Thyroid gland (tissue), 4 donors: ENCODE results near the gene SETBP1. TPM values are rescaled to one million over a fixed set of nuclear protein-coding genes. Genes with fewer than 3 reads are reported as not detected.

ENCODE experiments used
- DNase-seq, 2 donors: peaks; one replicate each; pipeline ENCODE4 v3.0.0-alpha.2; 2019
- H3K27ac ChIP-seq, 3 donors: fragments of 200-600 bp; sonication (generic); 1 replicate in 2 of 3; 2 replicates in 1 of 3; pipeline ENCODE4 v1.5.1; 2016 to 2019; ENCODE audit warnings: mild to moderate bottlenecking in 1 of 3, moderate library complexity in 1 of 3
- H3K27me3 ChIP-seq: fragments of 200-600 bp; sonication (generic); one replicate; pipeline ENCODE4 v1.5.1; 2019
- H3K36me3 ChIP-seq, 2 donors: fragments of 200-600 bp; sonication (generic); one replicate each; pipeline ENCODE4 v1.5.1; 2016 to 2019
- H3K4me1 ChIP-seq, 2 donors: fragments of 200-600 bp; sonication (generic); one replicate each; pipeline ENCODE4 v1.5.1; 2017 to 2019
- H3K4me3 ChIP-seq, 3 donors: fragments of 200-600 bp; sonication (generic); replicated peaks in 1 of 3; 1 replicate in 2 of 3; 2 replicates in 1 of 3; pipeline ENCODE4 v1.5.1; 2016; ENCODE audit warnings: mild to moderate bottlenecking in 1 of 3
- H3K9me3 ChIP-seq: fragments of 200-600 bp; sonication (generic); one replicate; pipeline ENCODE4 v1.5.1; 2017
- POLR2A ChIP-seq, 2 donors: fragments of 450-650 bp; IDR thresholded peaks; one replicate each; pipeline ENCODE4 v1.6.1; 2017; ENCODE audit warnings: antibody characterized with exemption in 2 of 2, mild to moderate bottlenecking in 2 of 2, moderate library complexity in 1 of 2
- WGBS, 2 donors: methylation state at CpG; one replicate each; pipeline ENCODE4 v1.1.5; 2017; 5-methylcytosine and 5-hydroxymethylcytosine counted together
- intact Hi-C: fragments of 100-400 bp; cut with DNase I; formaldehyde crosslinking; loops from one replicate; pipeline ENCODE4 v1.15.1; 2023
- total RNA-seq, 4 donors: library from RNA; depleted of rRNA; stranded (reverse); fragments of >200 nt; gene quantifications; one replicate each; pipeline ENCODE4 v1.2.3, GENCODE V29; 2016
- TF ChIP-seq, protein P1 (sequence below), 6 experiments: fragments of 200-600 bp in 3 of 6; fragments of 450-650 bp in 3 of 6; sonication (generic) in 3 of 6; IDR thresholded peaks; one replicate each; pipeline ENCODE4 v1.5.1; 2016 to 2019; ENCODE audit warnings: antibody characterized with exemption in 6 of 6, mild to moderate bottlenecking in 2 of 6, inconsistent platforms in 1 of 6, moderate library complexity in 1 of 6

Gene SETBP1
- total RNA-seq, 4 donors from 2014 or later = 32.1 to 72.0 (median 42.0) TPM

DNA sequence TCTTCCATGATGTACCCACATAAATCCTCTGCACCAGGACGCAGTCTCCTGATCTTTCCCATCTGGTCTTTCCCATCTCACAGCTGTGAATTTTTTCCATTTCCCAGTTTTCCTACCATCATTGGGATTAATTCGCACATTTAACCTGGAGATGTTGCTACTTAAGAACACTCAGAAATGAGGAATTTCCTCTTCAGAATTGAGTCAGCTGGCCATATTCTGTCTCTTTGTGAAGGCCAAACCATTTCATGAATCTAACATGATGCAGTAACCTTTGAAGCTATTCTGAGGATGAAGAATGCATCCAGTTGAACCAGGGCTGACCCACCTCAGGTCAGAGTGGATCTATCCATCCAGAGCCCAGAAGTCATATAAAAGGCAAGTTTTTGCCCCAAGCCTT, 326.8 kb downstream of the SETBP1 start:
- no peak for DNase-seq
- Histone ChIP-seq H3K4me1 (no peaks in the 10 kb centered on the region), H3K4me3 (no peak overlapping the region), H3K9me3 (no peaks in the 10 kb centered on the region), H3K36me3 (no peaks in the 10 kb centered on the region), H3K27me3 (no peaks in the 10 kb centered on the region), H3K27ac (no peak overlapping the region)
- intact Hi-C loops = no loop called here
- WGBS, 2 donors = 96 to 98% methylated on average over 2 of the region's 2 CpGs
- TF ChIP-seq, protein P1, sequence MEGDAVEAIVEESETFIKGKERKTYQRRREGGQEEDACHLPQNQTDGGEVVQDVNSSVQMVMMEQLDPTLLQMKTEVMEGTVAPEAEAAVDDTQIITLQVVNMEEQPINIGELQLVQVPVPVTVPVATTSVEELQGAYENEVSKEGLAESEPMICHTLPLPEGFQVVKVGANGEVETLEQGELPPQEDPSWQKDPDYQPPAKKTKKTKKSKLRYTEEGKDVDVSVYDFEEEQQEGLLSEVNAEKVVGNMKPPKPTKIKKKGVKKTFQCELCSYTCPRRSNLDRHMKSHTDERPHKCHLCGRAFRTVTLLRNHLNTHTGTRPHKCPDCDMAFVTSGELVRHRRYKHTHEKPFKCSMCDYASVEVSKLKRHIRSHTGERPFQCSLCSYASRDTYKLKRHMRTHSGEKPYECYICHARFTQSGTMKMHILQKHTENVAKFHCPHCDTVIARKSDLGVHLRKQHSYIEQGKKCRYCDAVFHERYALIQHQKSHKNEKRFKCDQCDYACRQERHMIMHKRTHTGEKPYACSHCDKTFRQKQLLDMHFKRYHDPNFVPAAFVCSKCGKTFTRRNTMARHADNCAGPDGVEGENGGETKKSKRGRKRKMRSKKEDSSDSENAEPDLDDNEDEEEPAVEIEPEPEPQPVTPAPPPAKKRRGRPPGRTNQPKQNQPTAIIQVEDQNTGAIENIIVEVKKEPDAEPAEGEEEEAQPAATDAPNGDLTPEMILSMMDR (IDR thresholded peaks at IDR 0.05) = no peak
- no peak for TF ChIP-seq POLR2A (IDR thresholded peaks at IDR 0.05)

DNA sequence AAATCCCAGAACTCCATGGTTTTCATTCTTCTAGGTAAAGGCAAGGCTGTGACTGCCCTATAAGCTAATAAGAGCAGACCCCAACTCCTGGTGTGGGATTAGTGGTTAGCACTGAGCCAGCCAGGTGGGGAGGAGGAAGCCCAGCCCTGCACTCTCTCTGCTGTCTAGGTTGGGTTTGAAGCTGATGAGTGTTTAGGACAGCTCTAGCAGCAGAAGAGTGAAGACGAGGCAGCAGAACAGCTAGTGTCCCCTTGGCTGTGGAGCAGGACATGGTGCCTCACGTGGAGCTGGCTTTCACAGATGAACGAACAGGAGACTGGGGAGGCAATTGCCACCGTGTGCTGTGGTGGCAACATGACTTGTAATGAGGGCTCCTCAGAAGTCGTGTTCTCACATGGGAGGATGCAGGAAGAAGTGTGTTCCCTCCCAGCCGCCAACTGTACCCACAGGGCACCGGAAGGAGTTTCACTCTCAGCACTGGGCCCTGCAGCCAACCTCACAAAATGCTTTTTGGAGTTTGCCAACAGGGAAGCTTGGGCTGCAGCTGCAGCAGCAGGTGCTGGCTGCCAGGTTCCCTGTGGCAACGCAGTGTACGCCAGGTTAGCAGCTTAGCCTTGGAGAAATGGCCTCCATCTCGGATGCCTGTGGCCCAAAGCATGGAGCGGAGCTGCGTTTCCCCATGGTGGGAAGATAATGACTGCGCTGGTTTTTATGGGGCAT, 328.2 kb downstream of the SETBP1 start:
- intact Hi-C loops = no loop called here
- no peak overlapping the region for H3K27ac ChIP-seq
- TF ChIP-seq POLR2A (IDR thresholded peaks at IDR 0.05) = no peak
- TF ChIP-seq, protein P1 (IDR thresholded peaks at IDR 0.05) = no peak
- no peak overlapping the region for H3K4me3 ChIP-seq
- H3K4me1 ChIP-seq = no peaks in the 10 kb centered on the region
- 86 to 88% methylated on average over 11 to 13 of the region's 13 CpGs for WGBS, 2 donors
- no peaks in the 10 kb centered on the region for H3K9me3 ChIP-seq
- H3K27me3 ChIP-seq = no peaks in the 10 kb centered on the region
- DNase-seq = no peak
- no peaks in the 10 kb centered on the region for H3K36me3 ChIP-seq

DNA sequence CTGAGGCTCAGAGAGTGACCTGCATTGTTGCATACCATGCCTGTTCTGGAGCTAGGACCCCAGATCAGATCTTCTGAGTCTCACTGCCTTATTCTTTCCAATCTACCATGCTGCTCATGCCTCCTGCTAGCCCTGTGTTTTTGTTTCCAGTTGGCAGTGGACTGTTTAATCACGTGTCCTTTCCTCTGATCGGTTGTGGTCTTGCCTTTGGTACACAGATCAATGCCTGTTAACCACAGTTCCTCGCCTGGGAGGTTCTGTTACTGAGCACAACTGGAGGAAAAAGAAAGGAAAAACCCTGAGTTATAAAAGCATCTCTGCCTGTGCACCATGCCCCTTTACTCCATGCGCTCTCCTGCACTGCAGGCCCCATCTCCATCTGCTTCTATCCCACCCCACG, 329.1 kb downstream of the SETBP1 start:
- no peaks in the 10 kb centered on the region for H3K9me3 ChIP-seq
- intact Hi-C loops = no loop called here
- H3K27ac ChIP-seq = no peak overlapping the region
- WGBS, 2 donors = 86 to 89% methylated on average over 5 of the region's 5 CpGs
- H3K4me1 ChIP-seq = no peaks in the 10 kb centered on the region
- no peak for DNase-seq
- no peaks in the 10 kb centered on the region for H3K27me3 ChIP-seq
- no peak overlapping the region for H3K4me3 ChIP-seq
- TF ChIP-seq, protein P1 (IDR thresholded peaks at IDR 0.05) = no peak
- no peak for TF ChIP-seq POLR2A (IDR thresholded peaks at IDR 0.05)
- H3K36me3 ChIP-seq = no peaks in the 10 kb centered on the region

DNA sequence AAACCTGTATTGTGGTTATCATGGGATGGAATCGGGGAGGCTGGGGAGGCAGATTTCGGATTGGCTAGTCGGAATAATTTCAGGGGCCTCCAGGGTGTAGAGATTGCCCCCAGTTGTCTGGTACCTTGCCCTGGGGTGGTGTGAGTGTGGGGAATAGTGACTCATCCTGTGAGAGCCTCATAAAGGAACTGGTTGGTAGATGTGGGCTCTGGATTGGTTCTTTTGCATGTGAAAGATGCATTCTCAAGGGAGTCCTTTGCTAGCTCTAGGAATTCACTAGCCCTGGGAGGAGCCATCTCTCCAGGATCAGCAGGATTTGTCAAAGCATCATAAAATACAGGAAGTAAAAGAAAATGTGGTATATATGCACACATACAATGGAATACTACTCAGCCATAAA, 331.6 kb downstream of the SETBP1 start:
- Histone ChIP-seq H3K36me3 (no peaks in the 10 kb centered on the region), H3K27ac (no peak overlapping the region), H3K4me1 (no peaks in the 10 kb centered on the region), H3K27me3 (no peaks in the 10 kb centered on the region), H3K9me3 (no peaks in the 10 kb centered on the region), H3K4me3 (no peak overlapping the region)
- DNase-seq = no peak
- 94 to 99% methylated on average over 3 of the region's 3 CpGs for WGBS, 2 donors
- intact Hi-C loops = no loop called here
- TF ChIP-seq, protein P1 (IDR thresholded peaks at IDR 0.05) = no peak
- no peak for TF ChIP-seq POLR2A (IDR thresholded peaks at IDR 0.05)

DNA sequence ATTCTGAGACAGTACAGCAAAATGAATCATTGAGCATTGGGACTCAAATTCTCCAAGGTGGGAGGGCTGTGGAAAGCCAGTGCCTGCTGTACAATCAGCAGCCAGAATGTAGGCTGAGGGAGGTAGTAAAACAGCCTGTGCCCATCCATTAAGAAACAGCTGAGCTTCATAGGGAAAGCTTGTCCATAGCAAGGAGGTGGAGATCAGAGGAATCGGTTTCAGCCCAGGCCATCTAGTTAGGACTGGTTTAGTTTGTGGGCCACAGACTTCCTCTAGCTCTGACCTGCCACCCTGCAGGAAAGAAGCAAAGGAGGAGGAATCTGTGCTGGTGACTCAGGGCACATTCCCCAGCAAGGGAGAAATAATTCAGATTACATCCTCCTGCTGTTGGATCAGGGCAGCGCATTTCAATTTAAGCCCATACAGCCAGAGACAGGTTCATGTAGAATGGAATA, 333.4 kb downstream of the SETBP1 start:
- 69 to 87% methylated on average over 2 of the region's 2 CpGs for WGBS, 2 donors
- Histone ChIP-seq H3K36me3 (no peaks in the 10 kb centered on the region), H3K27me3 (no peaks in the 10 kb centered on the region), H3K4me1 (no peaks in the 10 kb centered on the region), H3K4me3 (no peak overlapping the region), H3K27ac (no peak overlapping the region), H3K9me3 (no peaks in the 10 kb centered on the region)
- no peak for DNase-seq
- no peak for TF ChIP-seq POLR2A (IDR thresholded peaks at IDR 0.05)
- TF ChIP-seq, protein P1 (IDR thresholded peaks at IDR 0.05) = no peak
- intact Hi-C loops = no loop called here
